ENCODE data around the gene SLC39A12. TPM values are rescaled to one million over a fixed set of nuclear protein-coding genes. Genes with fewer than 3 reads are reported as not detected.

The SLC39A12 gene
- total and polyA plus RNA-seq, 2 of the 4 experiments (the other 2 are of a cell fraction): not detected

- Histone ChIP-seq H4K8ac (ENCODE audit: low read depth in 2 of 2, low read length in 2 of 2) (no peak overlapping the region), H2AFZ (replicated peaks; ENCODE audit: low read length, poor library complexity) (no peak overlapping the region), H2BK15ac (ENCODE audit: low read depth, low read length) (no peak overlapping the region; the same call in 2 of the 3 replicates), H2BK120ac (ENCODE audit: low read depth, low read length) (no peak overlapping the region), H3K4ac (ENCODE audit: low read depth, low read length) (no peak overlapping the region), H3K4me1 (ENCODE audit: control insufficient read depth, insufficient read depth, low read length) (peaks cover 2% of the 10 kb centered on the region), H2AK5ac (ENCODE audit: low read depth, low read length) (no peak overlapping the region; the same call in 1 of the 2 replicates), H3K9ac (ENCODE audit: low read depth, low read length) (no peak overlapping the region), H3K27ac (ENCODE audit: insufficient read depth, low read length) (no peak overlapping the region), H3K14ac (replicated peaks; ENCODE audit: low read depth, low read length) (0 out of 2 replicates have a peak overlapping the region, but pooled peaks have one; percentile 2), H4K91ac (ENCODE audit: insufficient read depth, low read depth, low read length) (no peak overlapping the region), H4K5ac (ENCODE audit: low read depth, low read length) (no peak overlapping the region), H3K27me3 (ENCODE audit: control insufficient read depth, insufficient read depth, low read length) (no peaks in the 10 kb centered on the region; the same call in 1 of the 2 replicates), H2AK9ac (replicated peaks; ENCODE audit: low read depth, low read length, poor library complexity) (no peak overlapping the region), H3K4me2 (ENCODE audit: low read depth, low read length) (peak overlapping the region; percentile 87; the same call in 1 of the 2 replicates), H3K9me1 (ENCODE audit: insufficient read depth, low read length) (peaks cover 2% of the 10 kb centered on the region; the same call in 1 of the 2 replicates), H4K20me1 (ENCODE audit: insufficient read depth, low read length) (no peaks in the 10 kb centered on the region), H2BK5ac (ENCODE audit: low read depth, low read length, poor library complexity, severe bottlenecking) (no peak overlapping the region), H3K4me3 (ENCODE audit: insufficient read depth, low read depth, low read length) (peak overlapping the region; percentile 9; the same call in 1 of the 2 replicates), H3K18ac (ENCODE audit: low read depth, low read length) (peak overlapping the region; percentile 7; the same call in 1 of the 2 replicates), H3K23ac (ENCODE audit: low read depth, low read length) (no peak overlapping the region), H2BK20ac (ENCODE audit: low read depth, low read length) (no peak overlapping the region), H3K79me1 (ENCODE audit: low read depth in 1 of 2, low read length in 2 of 2) (no peaks in the 10 kb centered on the region), H3K56ac (ENCODE audit: extremely low read depth, insufficient read depth, low read length) (no peak overlapping the region), H3K36me3 (ENCODE audit: control insufficient read depth, insufficient read depth, low read length) (no peaks in the 10 kb centered on the region), H3K9me3 (ENCODE audit: control insufficient read depth, insufficient read depth, low read length) (no peaks in the 10 kb centered on the region)
- dilution Hi-C loops (cut with HindIII; ENCODE audit: low sequenced_read_pairs, unreplicated experiment) (no loop called here), intact Hi-C loops (cut with micrococcal nuclease) (no loop called here), in situ Hi-C loops (cut with MboI; ENCODE audit: low sequenced_read_pairs) (no loop called here)
- CTCF ChIA-PET: interaction anchor here (0.7 to 1.3 kb wide), 3 partner anchors 89 to 211 kb away, joined by 3 to 6 read pairs (median 4); no protein-coding TSS in a partner anchor
- POLR2A ChIA-PET (ENCODE audit: unreplicated experiment): interaction anchor here (0.5 kb wide), 1 partner anchor 227 kb away, joined by 3 read pairs; no protein-coding TSS in a partner anchor
- ATAC-seq (ENCODE audit: low read depth) (peak; percentile 72), DNase-seq (peak; percentile 88)
- no CpG with 5 or more reads among the region's 6 CpGs for WGBS, 2 experiments (ENCODE audit: extremely low coverage in 2 of 2, insufficient read length in 1 of 2)
- BruUV-seq (replicated peaks): no TSS peak
- TF ChIP-seq MXI1 (IDR thresholded peaks at IDR 0.05; ENCODE audit: borderline replicate concordance, low read depth, low read length): no peak
- TF ChIP-seq SMC3 (IDR thresholded peaks at IDR 0.05; ENCODE audit: low read depth, low read length): no peak
- TF ChIP-seq CHD1 (IDR thresholded peaks at IDR 0.05; ENCODE audit: low read depth, low read length): no peak
- TF ChIP-seq POLR2A (IDR thresholded peaks at IDR 0.05; ENCODE audit: low read depth, low read length): no peak
- no peak for TF ChIP-seq CEBPB (IDR thresholded peaks at IDR 0.05; ENCODE audit: low read depth, low read length)
- no peak for TF ChIP-seq MAFK (IDR thresholded peaks at IDR 0.05; ENCODE audit: low read depth, low read length)
- no peak for TF ChIP-seq NFE2L2 (IDR thresholded peaks at IDR 0.05; ENCODE audit: low read depth, low read length)
- no peak for TF ChIP-seq RAD21 (IDR thresholded peaks at IDR 0.05; ENCODE audit: low read length)
- TF ChIP-seq FOS (IDR thresholded peaks at IDR 0.05; ENCODE audit: low read depth, low read length): no peak
- TF ChIP-seq, protein P1, sequence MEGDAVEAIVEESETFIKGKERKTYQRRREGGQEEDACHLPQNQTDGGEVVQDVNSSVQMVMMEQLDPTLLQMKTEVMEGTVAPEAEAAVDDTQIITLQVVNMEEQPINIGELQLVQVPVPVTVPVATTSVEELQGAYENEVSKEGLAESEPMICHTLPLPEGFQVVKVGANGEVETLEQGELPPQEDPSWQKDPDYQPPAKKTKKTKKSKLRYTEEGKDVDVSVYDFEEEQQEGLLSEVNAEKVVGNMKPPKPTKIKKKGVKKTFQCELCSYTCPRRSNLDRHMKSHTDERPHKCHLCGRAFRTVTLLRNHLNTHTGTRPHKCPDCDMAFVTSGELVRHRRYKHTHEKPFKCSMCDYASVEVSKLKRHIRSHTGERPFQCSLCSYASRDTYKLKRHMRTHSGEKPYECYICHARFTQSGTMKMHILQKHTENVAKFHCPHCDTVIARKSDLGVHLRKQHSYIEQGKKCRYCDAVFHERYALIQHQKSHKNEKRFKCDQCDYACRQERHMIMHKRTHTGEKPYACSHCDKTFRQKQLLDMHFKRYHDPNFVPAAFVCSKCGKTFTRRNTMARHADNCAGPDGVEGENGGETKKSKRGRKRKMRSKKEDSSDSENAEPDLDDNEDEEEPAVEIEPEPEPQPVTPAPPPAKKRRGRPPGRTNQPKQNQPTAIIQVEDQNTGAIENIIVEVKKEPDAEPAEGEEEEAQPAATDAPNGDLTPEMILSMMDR (conservative IDR thresholded peaks at IDR 0.05; ENCODE audit: low read depth, low read length): no peak
- no peak for TF ChIP-seq RFX5 (IDR thresholded peaks at IDR 0.05; ENCODE audit: low read depth, low read length)
- TF ChIP-seq BHLHE40 (IDR thresholded peaks at IDR 0.05; ENCODE audit: low read depth, low read length): no peak
- TF ChIP-seq RCOR1 (IDR thresholded peaks at IDR 0.05; ENCODE audit: insufficient replicate concordance, low read length): no peak
Observed at GRCh38 chr10:18005781-18006456, 54.2 kb downstream of the SLC39A12 start.
